Stomach (tissue), 9 donors: Measurements from ENCODE around the gene PDE8A. TPM values are rescaled to one million over a fixed set of nuclear protein-coding genes. Genes with fewer than 3 reads are reported as not detected.

Source experiments
- DNase-seq, 2 donors: peaks; one replicate each; pipeline versions ENCODE4 v3.0.0 to v3.0.0-alpha.2; 2013 to 2019
- H3K27ac ChIP-seq, 5 donors: fragments of 200-600 bp in 4 of 5; sonication (generic) in 4 of 5; one replicate each; pipeline ENCODE4 v1.5.1; 2013 to 2019; ENCODE audit warnings: mild to moderate bottlenecking in 1 of 5, moderate library complexity in 1 of 5
- H3K27me3 ChIP-seq, 3 donors: fragments of 200-600 bp; sonication (generic); one replicate each; pipeline ENCODE4 v1.5.1; 2017 to 2019; ENCODE audit warnings: mixed run types in 1 of 3
- H3K36me3 ChIP-seq, 4 donors: fragments of 200-600 bp; sonication (generic); 1 replicate in 3 of 4; 2 replicates in 1 of 4; pipeline ENCODE4 v1.5.1; 2016 to 2019
- H3K4me1 ChIP-seq, 4 donors: fragments of 200-600 bp; sonication (generic); one replicate each; pipeline ENCODE4 v1.5.1; 2016 to 2019
- H3K4me3 ChIP-seq, 4 donors: fragments of 200-600 bp; sonication (generic) in 3 of 4; one replicate each; pipeline ENCODE4 v1.5.1; 2016 to 2019; ENCODE audit warnings: mild to moderate bottlenecking in 1 of 4
- H3K9me3 ChIP-seq, 4 donors: fragments of 200-600 bp; sonication (generic); one replicate each; pipeline ENCODE4 v1.5.1; 2016 to 2019
- EP300 ChIP-seq: sonication (generic); formaldehyde crosslinking; IDR thresholded peaks from one replicate; pipeline ENCODE4 v1.6.1; 2017; ENCODE audit warnings: antibody characterized with exemption
- POLR2A ChIP-seq, 4 donors: fragments of 450-650 bp; IDR thresholded peaks; one replicate each; pipeline ENCODE4 v1.6.1; 2016; ENCODE audit warnings: antibody characterized with exemption in 4 of 4, control low read depth in 2 of 4, mild to moderate bottlenecking in 1 of 4, moderate library complexity in 1 of 4
- POLR2AphosphoS5 ChIP-seq, 3 donors: sonication (generic); formaldehyde crosslinking; IDR thresholded peaks; one replicate each; pipeline ENCODE4 v1.6.1; 2016; ENCODE audit warnings: antibody characterized with exemption in 3 of 3
- WGBS, 5 donors: extraction: QIAGEN DNeasy Blood & Tissue Kit in 3 of 5; methylation state at CpG; one replicate each; pipeline versions ENCODE4 v1.1.5 to v1.1.7; 2013 to 2018; 5-methylcytosine and 5-hydroxymethylcytosine counted together
- intact Hi-C: fragments of 100-400 bp; cut with DNase I; formaldehyde crosslinking; loops from one replicate; pipeline ENCODE4 v1.15.1; 2023; ENCODE audit warnings: low total_unique reads
- polyA plus RNA-seq, 3 donors: library from polyadenylated mRNA; stranded (reverse); fragments of 200-250 nt; gene quantifications; one replicate each; pipeline ENCODE4 v1.2.3, GENCODE V29; 2013
- total RNA-seq, 5 donors: library from RNA; depleted of rRNA; stranded (reverse); fragments of >200 nt; gene quantifications; one replicate each; pipeline versions ENCODE4 v1.1.0 to v1.2.3, GENCODE V29; 2014 to 2016
- TF ChIP-seq, protein P1 (sequence below), 7 experiments: fragments of 450-650 bp in 4 of 7; fragments of 200-600 bp in 3 of 7; sonication (generic) in 3 of 7; IDR thresholded peaks; one replicate each; pipeline ENCODE4 v1.5.1; 2016 to 2019; ENCODE audit warnings: antibody characterized with exemption in 7 of 7, control low read depth in 2 of 7, mild to moderate bottlenecking in 1 of 7
- donor health status: healthy with polysubstance abuse.
- donor health status: Bipolar disorder and iron deficiency.
- donor health status: healthy.

Gene PDE8A
- total and polyA plus RNA-seq, 8 donors: 15.6 to 85.9 (median 38.3) TPM

DNA sequence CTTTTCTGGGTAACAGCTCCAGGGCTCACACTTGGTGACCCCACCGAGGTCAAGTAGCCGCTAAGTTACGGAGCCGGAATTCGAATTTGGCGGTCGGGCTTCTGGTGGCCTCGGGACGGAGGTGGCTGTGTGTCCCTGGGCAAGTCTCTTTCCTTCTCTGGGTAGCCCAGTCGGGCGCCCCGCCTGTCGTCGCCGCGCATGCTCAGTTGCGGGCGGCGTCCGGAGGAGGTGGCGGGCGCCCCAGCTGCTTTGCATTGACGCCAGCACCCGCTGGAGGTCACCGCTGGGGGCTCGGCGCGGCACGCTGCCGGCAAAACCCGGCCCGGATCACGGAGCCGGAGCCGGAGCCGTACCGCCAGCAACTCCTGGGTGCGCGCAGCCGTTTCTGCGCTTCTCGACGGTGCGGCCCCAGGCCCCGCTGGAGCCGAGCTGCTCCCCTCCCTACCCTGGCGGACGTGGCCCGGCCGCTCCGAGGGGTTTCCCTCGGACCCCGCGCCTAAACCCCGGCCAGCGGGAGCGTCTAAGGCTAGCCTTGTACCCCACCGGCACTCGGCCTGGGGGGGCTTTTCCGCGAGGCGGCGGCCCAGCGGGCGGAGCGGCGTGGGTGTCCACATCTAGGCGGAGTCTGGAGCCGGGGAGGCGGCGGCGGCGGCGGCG, 474 bp upstream of the PDE8A start:
- peak; percentile 97 to 99 for DNase-seq
- TF ChIP-seq, protein P1, sequence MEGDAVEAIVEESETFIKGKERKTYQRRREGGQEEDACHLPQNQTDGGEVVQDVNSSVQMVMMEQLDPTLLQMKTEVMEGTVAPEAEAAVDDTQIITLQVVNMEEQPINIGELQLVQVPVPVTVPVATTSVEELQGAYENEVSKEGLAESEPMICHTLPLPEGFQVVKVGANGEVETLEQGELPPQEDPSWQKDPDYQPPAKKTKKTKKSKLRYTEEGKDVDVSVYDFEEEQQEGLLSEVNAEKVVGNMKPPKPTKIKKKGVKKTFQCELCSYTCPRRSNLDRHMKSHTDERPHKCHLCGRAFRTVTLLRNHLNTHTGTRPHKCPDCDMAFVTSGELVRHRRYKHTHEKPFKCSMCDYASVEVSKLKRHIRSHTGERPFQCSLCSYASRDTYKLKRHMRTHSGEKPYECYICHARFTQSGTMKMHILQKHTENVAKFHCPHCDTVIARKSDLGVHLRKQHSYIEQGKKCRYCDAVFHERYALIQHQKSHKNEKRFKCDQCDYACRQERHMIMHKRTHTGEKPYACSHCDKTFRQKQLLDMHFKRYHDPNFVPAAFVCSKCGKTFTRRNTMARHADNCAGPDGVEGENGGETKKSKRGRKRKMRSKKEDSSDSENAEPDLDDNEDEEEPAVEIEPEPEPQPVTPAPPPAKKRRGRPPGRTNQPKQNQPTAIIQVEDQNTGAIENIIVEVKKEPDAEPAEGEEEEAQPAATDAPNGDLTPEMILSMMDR (IDR thresholded peaks at IDR 0.05): peak in 4 of 7 experiments; percentile 20 to 47 (median 32)
- peak; percentile 81 to 91 (median 85) for TF ChIP-seq POLR2AphosphoS5 (IDR thresholded peaks at IDR 0.05)
- TF ChIP-seq EP300: no peak
- TF ChIP-seq POLR2A (IDR thresholded peaks at IDR 0.05): peak in 1 of 4 donors; percentile 48
- H3K27me3 ChIP-seq: no peaks in the 10 kb centered on the region
- H3K9me3 ChIP-seq: no peaks in the 10 kb centered on the region
- H3K4me3 ChIP-seq: peak overlapping the region; percentile 90 to 97 (median 94)
- intact Hi-C loops: no loop called here
- peak overlapping the region; percentile 93 to 97 (median 95) for H3K27ac ChIP-seq
- H3K36me3 ChIP-seq: no peaks in the 10 kb centered on the region
- H3K4me1 ChIP-seq: peaks cover 23 to 45% (median 34%) of the 10 kb centered on the region in 4 donors
- 0 to 1% (median 0%) methylated on average over 9 to 75 of the region's 75 CpGs for WGBS, 5 donors

DNA sequence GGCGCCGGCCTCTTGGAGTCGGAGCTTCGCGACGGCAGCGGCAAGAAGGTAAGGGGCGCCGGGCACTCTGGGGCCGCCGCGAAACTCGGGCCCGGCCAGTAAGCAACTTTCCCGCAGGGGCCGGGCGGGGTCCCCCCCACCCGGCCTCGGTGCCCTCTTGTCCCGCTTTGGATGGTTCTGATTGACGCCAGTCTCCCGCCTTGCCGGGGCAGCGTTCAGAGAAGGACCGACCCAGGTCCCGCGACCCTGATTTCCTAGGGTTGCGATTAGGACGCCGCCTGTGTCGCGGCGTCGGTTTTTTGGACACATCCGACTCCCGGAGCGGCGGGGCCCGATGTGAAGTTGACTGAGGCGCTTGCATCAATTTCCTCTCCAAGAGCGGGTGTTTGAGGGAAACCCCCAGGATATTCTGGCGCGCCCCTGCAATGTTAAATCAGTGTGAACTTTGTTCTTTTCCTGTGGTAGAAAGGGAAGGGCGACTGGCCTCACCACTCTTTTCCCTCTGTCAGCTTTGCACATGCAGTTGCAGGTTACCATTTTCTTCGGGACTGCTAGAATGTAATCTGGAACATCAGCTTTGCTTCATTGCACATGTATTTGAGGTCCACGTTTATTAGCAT, 755 bp downstream of the PDE8A start:
- no peaks in the 10 kb centered on the region for H3K36me3 ChIP-seq
- H3K4me3 ChIP-seq: peak overlapping the region; percentile 90 to 97 (median 94)
- H3K27ac ChIP-seq: peak overlapping the region; percentile 93 to 97 (median 95)
- no peaks in the 10 kb centered on the region for H3K9me3 ChIP-seq
- TF ChIP-seq POLR2AphosphoS5 (IDR thresholded peaks at IDR 0.05): no peak
- TF ChIP-seq, protein P1 (IDR thresholded peaks at IDR 0.05): peak in 1 of 7 experiments; percentile 2
- no peaks in the 10 kb centered on the region for H3K27me3 ChIP-seq
- intact Hi-C loops: no loop called here
- 0 to 3% (median 2%) methylated on average over 7 to 46 of the region's 46 CpGs for WGBS, 5 donors
- peak; percentile 48 to 71 for DNase-seq
- peaks cover 23 to 55% (median 39%) of the 10 kb centered on the region in 4 donors for H3K4me1 ChIP-seq

DNA sequence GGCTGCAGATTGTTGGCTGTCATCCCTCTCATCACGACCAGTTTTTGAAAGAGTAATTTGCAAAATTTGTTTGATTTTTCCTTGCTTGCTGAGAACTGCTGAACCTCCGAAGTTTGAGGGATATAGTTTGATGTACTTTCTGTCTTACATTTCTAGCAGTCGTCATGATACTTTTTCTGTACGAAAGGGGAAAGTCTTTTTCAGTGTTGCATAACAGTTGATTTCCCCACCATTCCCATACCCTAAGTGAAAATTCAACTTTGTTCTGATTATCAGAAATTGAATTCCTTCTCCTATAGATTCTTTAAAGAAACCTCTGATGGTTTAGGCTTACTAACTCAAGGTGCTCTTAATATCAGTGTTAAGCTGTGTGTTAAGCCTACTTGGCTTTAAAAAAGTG, 1.6 kb downstream of the PDE8A start:
- Histone ChIP-seq H3K36me3 (no peaks in the 10 kb centered on the region), H3K9me3 (no peaks in the 10 kb centered on the region), H3K27ac (peak overlapping the region in 4 of 5 donors; percentile 93 to 97 (median 94)), H3K4me3 (peak overlapping the region; percentile 90 to 97 (median 94)), H3K4me1 (peaks cover 23 to 63% (median 44%) of the 10 kb centered on the region in 4 donors), H3K27me3 (no peaks in the 10 kb centered on the region)
- DNase-seq: no peak
- 12 to 36% (median 24%) methylated on average over 4 of the region's 4 CpGs for WGBS, 5 donors
- TF ChIP-seq EP300 (no peak), POLR2A (IDR thresholded peaks at IDR 0.05) (no peak), POLR2AphosphoS5 (IDR thresholded peaks at IDR 0.05) (no peak)
- TF ChIP-seq, protein P1 (IDR thresholded peaks at IDR 0.05): no peak
- intact Hi-C loops: no loop called here

DNA sequence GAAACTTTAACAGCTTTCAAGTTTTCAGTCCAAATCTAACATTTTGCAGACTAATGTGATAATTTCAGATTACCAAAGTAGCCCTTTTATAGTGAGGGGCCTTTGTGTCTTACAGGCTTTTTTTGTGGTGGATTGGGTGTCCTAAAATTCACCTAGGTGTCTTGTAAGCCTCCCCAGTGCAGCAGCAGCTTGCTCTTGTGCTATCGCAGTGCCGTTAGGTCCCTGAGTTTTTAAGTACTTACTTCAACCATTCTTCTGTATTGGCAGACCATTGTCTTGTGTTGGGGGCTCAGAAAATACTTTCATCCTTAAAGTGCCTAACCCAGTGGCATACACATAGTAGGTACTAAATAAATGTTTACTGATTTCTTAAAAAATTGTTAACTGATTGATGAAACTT, 2.1 kb downstream of the PDE8A start:
- DNase-seq: no peak
- H3K27ac ChIP-seq: peak overlapping the region; percentile 24 to 97 (median 94)
- WGBS, 5 donors: 16 to 65% (median 45%) methylated on average over 2 of the region's 2 CpGs
- intact Hi-C loops: no loop called here
- H3K27me3 ChIP-seq: no peaks in the 10 kb centered on the region
- peak overlapping the region; percentile 90 to 97 (median 94) for H3K4me3 ChIP-seq
- no peaks in the 10 kb centered on the region for H3K9me3 ChIP-seq
- H3K4me1 ChIP-seq: peaks cover 23 to 68% (median 46%) of the 10 kb centered on the region in 4 donors
- TF ChIP-seq POLR2AphosphoS5 (IDR thresholded peaks at IDR 0.05) (no peak), POLR2A (IDR thresholded peaks at IDR 0.05) (no peak), EP300 (no peak)
- TF ChIP-seq, protein P1 (IDR thresholded peaks at IDR 0.05): no peak
- H3K36me3 ChIP-seq: no peaks in the 10 kb centered on the region
